ENCODE data around the gene PLEKHG4B.
"Not testable (repeated sequence)": the region's sequence is repeated elsewhere in the genome, so short reads cannot be mapped to it uniquely, and the experiment has no call there.

- TF ChIP-seq CTCF (IDR thresholded peaks at IDR 0.05; ENCODE audit: low read depth, low read length, missing input control); TAF1 (conservative IDR thresholded peaks at IDR 0.05); RAD21 (IDR thresholded peaks at IDR 0.05); JUND (IDR thresholded peaks at IDR 0.05): not testable (repeated sequence)
Observed at GRCh38 chr5:217494-218456, 125.8 kb downstream of the PLEKHG4B start, which contains the start of the genes CCDC127 and SDHA.
